ENCODE data around the gene SSH2.

GRCh38 chr17:29866746-29867404, 63.2 kb downstream of the SSH2 start:
- TF ChIP-seq ZBTB37 (CRISPR knock-in tag; IDR thresholded peaks at IDR 0.05) (no peak), SALL2 (CRISPR knock-in tag; IDR thresholded peaks at IDR 0.05) (no peak), ATF3 (CRISPR knock-in tag; IDR thresholded peaks at IDR 0.05) (no peak), CHD4 (IDR thresholded peaks at IDR 0.05; ENCODE audit: borderline replicate concordance, low read length) (no peak), U2AF1 (optimal IDR thresholded peaks at IDR 0.05; ENCODE audit: low read depth, low read length) (no peak)

All from HepG2 (cell line).